AG04450 (cell line): ENCODE data around the gene TNFRSF12A. TPM values are rescaled to one million over a fixed set of nuclear protein-coding genes. Genes with fewer than 3 reads are reported as not detected.
"Not testable (repeated sequence)": the region's sequence is repeated elsewhere in the genome, so short reads cannot be mapped to it uniquely, and the experiment has no call there.

Experiments
- CTCF ChIA-PET: fragments of 300-600, 350-600 bp; formaldehyde crosslinking; extraction: SDS; loops from one replicate; lab custom pipeline; 2022; ENCODE audit warnings: antibody characterized with exemption, inconsistent platforms; lab: Charles Lee
- POLR2A ChIA-PET: fragments of 350-600 bp; formaldehyde crosslinking; extraction: SDS; loops from one replicate; lab custom pipeline; 2021; ENCODE audit warnings: antibody characterized with exemption, inconsistent platforms; lab: Yijun Ruan, JAX
- DNase-seq: peaks from one replicate; pipeline ENCODE4 v3.0.0-alpha.2; 2011; ENCODE audit warnings: low read depth, low spot score
- H3K27ac ChIP-seq: one replicate; pipeline ENCODE4 v1.5.1; 2012; ENCODE audit warnings: low read depth, low read length, control low read depth
- H3K27me3 ChIP-seq: one replicate; pipeline ENCODE4 v1.6.0; 2012; ENCODE audit warnings: low read length; ENCODE audit not compliant: control insufficient read depth, insufficient read depth
- H3K4me3 ChIP-seq: 2 replicates; pipeline ENCODE4 v1.5.1; 2011; ENCODE audit warnings: mild to moderate bottlenecking, low read depth, low read length, control low read depth
- H3K9me3 ChIP-seq: 2 replicates; pipeline ENCODE4 v1.5.1; 2012; ENCODE audit warnings: low read length; ENCODE audit not compliant: control insufficient read depth, insufficient read depth
- CTCF ChIP-seq: IDR thresholded peaks from 2 replicates; pipeline ENCODE4 v1.5.1; 2011; ENCODE audit warnings: low read depth, low read length, control low read depth, inconsistent platforms
- polyA plus RNA-seq: library from polyadenylated mRNA; depleted of rRNA; stranded (reverse); fragments of >200 nt; gene quantifications from 2 replicates; pipeline ENCODE4 v1.2.3, GENCODE V29; 2011

The TNFRSF12A gene
- polyA plus RNA-seq, 1 experiment = 67.3 TPM

GRCh38 chr16:3065742-3066439 lies 45.7 kb downstream of the TNFRSF12A start:
- DNase-seq = no peak
- Histone ChIP-seq H3K27ac (no peak overlapping the region), H3K4me3 (peak overlapping the region; percentile 51), H3K9me3 (no peaks in the 10 kb centered on the region), H3K27me3 (no peaks in the 10 kb centered on the region)
- ChIA-PET CTCF (interaction anchor here (1.1 kb wide), 1 partner anchor 34 kb away, joined by 3 read pairs; no protein-coding TSS in a partner anchor), POLR2A (interaction anchor here (0.9 kb wide), 1 partner anchor 18 kb away, joined by 5 read pairs; no protein-coding TSS in a partner anchor)
- TF ChIP-seq CTCF = no peak

- POLR2A ChIA-PET = no interaction called here
- CTCF ChIA-PET = interaction anchor here (1.1 kb wide), 1 partner anchor 35 kb away, joined by 3 read pairs; no protein-coding TSS in a partner anchor
- H3K27me3 ChIP-seq = no peaks in the 10 kb centered on the region
- no peak for DNase-seq
- H3K9me3 ChIP-seq = no peaks in the 10 kb centered on the region
- H3K4me3 ChIP-seq = peak overlapping the region; percentile 51
- H3K27ac ChIP-seq = no peak overlapping the region
- TF ChIP-seq CTCF = no peak
Observed at GRCh38 chr16:3066440-3066748, 46.2 kb downstream of the TNFRSF12A start.

GRCh38 chr16:3068487-3068886 lies 48.3 kb downstream of the TNFRSF12A start:
- Histone ChIP-seq H3K27me3 (no peaks in the 10 kb centered on the region), H3K9me3 (no peaks in the 10 kb centered on the region), H3K27ac (no peak overlapping the region), H3K4me3 (no peak overlapping the region)
- ChIA-PET POLR2A (interaction anchor here (0.5 kb wide), 1 partner anchor 1390 kb away, joined by 5 read pairs; no protein-coding TSS in a partner anchor), CTCF (no interaction called here)
- no peak for TF ChIP-seq CTCF
- DNase-seq = no peak

GRCh38 chr16:3069146-3069545 lies 49.0 kb downstream of the TNFRSF12A start:
- DNase-seq, H3K27ac ChIP-seq, H3K9me3 ChIP-seq, H3K27me3 ChIP-seq, H3K4me3 ChIP-seq, POLR2A ChIA-PET, CTCF ChIA-PET: not testable (repeated sequence)

- ChIA-PET POLR2A (no interaction called here), CTCF (no interaction called here)
- Histone ChIP-seq H3K27ac (no peak overlapping the region), H3K4me3 (no peak overlapping the region), H3K27me3 (no peaks in the 10 kb centered on the region), H3K9me3 (no peaks in the 10 kb centered on the region)
- TF ChIP-seq CTCF = no peak
- no peak for DNase-seq
Observed at GRCh38 chr16:3070608-3071111, 50.5 kb downstream of the TNFRSF12A start.
